ENCODE results near the gene EML6.

Gene EML6

DNA sequence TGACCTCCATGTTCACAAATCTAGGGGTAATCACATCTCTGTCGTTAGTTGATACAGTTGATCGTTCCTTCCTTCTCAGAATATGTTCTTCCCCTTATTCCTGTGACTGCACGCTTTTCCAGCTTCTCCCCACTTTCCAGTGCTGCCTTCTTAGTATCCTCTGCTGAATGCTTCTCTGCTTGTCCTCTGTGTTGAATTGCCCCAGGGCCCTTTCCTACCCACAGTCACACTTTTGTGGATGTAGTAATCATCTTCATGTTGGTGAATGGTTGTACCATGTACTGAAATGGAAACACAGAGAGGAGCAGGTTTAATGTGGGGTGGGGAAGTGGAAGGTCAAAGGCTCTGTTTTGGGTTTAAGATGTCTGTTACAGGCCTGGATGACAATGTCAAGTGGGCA is 47.2 kb downstream of the EML6 start:
- Histone ChIP-seq H3K9ac (ENCODE audit: low read depth, low read length, poor library complexity, severe bottlenecking) (no peak overlapping the region), H4K20me1 (ENCODE audit: insufficient read depth, low read length, poor library complexity, severe bottlenecking) (no peaks in the 10 kb centered on the region), H3K27me3 (ENCODE audit: insufficient read depth, low read length, poor library complexity, severe bottlenecking) (no peaks in the 10 kb centered on the region), H3K9me3 (ENCODE audit: insufficient read depth, low read depth, low read length) (no peaks in the 10 kb centered on the region), H3K9me2 (replicated peaks; ENCODE audit: low read depth, low read length) (no peaks in the 10 kb centered on the region), H3K36me3 (ENCODE audit: insufficient read depth, low read length) (no peaks in the 10 kb centered on the region), H3F3A (ENCODE audit: low read depth) (no peaks in the 10 kb centered on the region), H3K4me2 (ENCODE audit: low read depth, low read length, poor library complexity, severe bottlenecking) (no peak overlapping the region), H3K4me3 (ENCODE audit: low read length, poor library complexity, severe bottlenecking) (no peak overlapping the region), H3K4me1 (ENCODE audit: insufficient read depth, low read length, poor library complexity, severe bottlenecking) (no peaks in the 10 kb centered on the region), H2AFZ (ENCODE audit: low read length) (no peak overlapping the region), H3K79me2 (ENCODE audit: insufficient read depth, low read length) (no peaks in the 10 kb centered on the region)
- TF ChIP-seq EZH2phosphoT487 (IDR thresholded peaks at IDR 0.05; ENCODE audit: borderline replicate concordance) = no peak
- no peak for TF ChIP-seq CTCF (conservative IDR thresholded peaks at IDR 0.05; ENCODE audit: low read length)

DNA sequence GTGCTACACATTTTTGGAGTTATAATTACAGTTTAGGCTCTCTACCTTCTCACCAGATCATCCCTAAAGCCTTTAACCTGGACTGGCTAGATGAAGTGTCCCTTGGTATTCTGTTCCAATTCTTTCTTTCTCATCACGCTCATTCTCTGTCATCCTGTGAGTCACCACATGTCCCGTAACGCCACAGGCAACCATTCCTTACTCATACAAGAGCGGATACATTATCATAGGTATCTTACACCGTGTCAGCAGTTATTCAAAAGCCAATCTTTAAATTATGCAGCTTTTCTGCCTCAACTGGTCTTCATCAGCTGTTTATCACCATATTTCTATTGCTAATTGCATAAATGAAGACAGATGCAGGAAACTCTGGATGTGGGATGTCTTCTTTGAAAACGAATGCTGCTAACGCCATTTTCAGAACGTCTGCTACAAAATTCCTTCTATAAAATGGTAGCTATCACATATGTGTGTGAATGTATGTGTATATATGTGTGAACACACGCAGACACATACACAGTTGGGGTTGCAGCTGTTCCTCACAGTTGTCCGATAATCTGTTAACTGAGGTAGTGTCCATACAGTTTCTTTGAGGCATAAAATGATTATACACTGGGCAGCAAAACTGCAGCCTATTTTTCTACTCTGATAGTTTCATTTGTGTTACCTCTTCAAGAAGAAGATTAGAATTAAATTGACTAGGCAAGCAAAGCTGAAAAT is 47.9 kb downstream of the EML6 start:
- no peaks in the 10 kb centered on the region for H3F3A ChIP-seq (ENCODE audit: low read depth)

GRCh38 chr2:54772110-54772509 is 48.6 kb downstream of the EML6 start:
- Histone ChIP-seq H3K9ac (ENCODE audit: low read depth, low read length, poor library complexity, severe bottlenecking) (no peak overlapping the region), H3K27me3 (ENCODE audit: insufficient read depth, low read length, poor library complexity, severe bottlenecking) (no peaks in the 10 kb centered on the region), H3K4me1 (ENCODE audit: insufficient read depth, low read length, poor library complexity, severe bottlenecking) (peaks cover 7% of the 10 kb centered on the region), H3K36me3 (ENCODE audit: insufficient read depth, low read length) (no peaks in the 10 kb centered on the region), H3K4me3 (ENCODE audit: low read length, poor library complexity, severe bottlenecking) (no peak overlapping the region), H4K20me1 (ENCODE audit: insufficient read depth, low read length, poor library complexity, severe bottlenecking) (no peaks in the 10 kb centered on the region), H3K79me2 (ENCODE audit: insufficient read depth, low read length) (no peaks in the 10 kb centered on the region), H2AFZ (ENCODE audit: low read length) (no peak overlapping the region), H3K4me2 (ENCODE audit: low read depth, low read length, poor library complexity, severe bottlenecking) (no peak overlapping the region), H3K9me2 (replicated peaks; ENCODE audit: low read depth, low read length) (no peaks in the 10 kb centered on the region), H3F3A (ENCODE audit: low read depth) (no peaks in the 10 kb centered on the region), H3K9me3 (ENCODE audit: insufficient read depth, low read depth, low read length) (no peaks in the 10 kb centered on the region)
- TF ChIP-seq CTCF (conservative IDR thresholded peaks at IDR 0.05; ENCODE audit: low read length) (no peak), EZH2phosphoT487 (IDR thresholded peaks at IDR 0.05; ENCODE audit: borderline replicate concordance) (no peak)

More for the DNA sequence above, 47.9 kb downstream of the EML6 start:
- Histone ChIP-seq H3K79me2 (ENCODE audit: insufficient read depth, low read length) (no peaks in the 10 kb centered on the region), H3K4me2 (ENCODE audit: low read depth, low read length, poor library complexity, severe bottlenecking) (no peak overlapping the region), H3K36me3 (ENCODE audit: insufficient read depth, low read length) (no peaks in the 10 kb centered on the region), H3K9me3 (ENCODE audit: insufficient read depth, low read depth, low read length) (no peaks in the 10 kb centered on the region), H3K4me3 (ENCODE audit: low read length, poor library complexity, severe bottlenecking) (no peak overlapping the region), H4K20me1 (ENCODE audit: insufficient read depth, low read length, poor library complexity, severe bottlenecking) (no peaks in the 10 kb centered on the region), H3K9ac (ENCODE audit: low read depth, low read length, poor library complexity, severe bottlenecking) (no peak overlapping the region), H3K4me1 (ENCODE audit: insufficient read depth, low read length, poor library complexity, severe bottlenecking) (no peaks in the 10 kb centered on the region), H2AFZ (ENCODE audit: low read length) (no peak overlapping the region), H3K9me2 (replicated peaks; ENCODE audit: low read depth, low read length) (no peaks in the 10 kb centered on the region), H3K27me3 (ENCODE audit: insufficient read depth, low read length, poor library complexity, severe bottlenecking) (no peaks in the 10 kb centered on the region)
- TF ChIP-seq EZH2phosphoT487 (IDR thresholded peaks at IDR 0.05; ENCODE audit: borderline replicate concordance) (no peak), CTCF (conservative IDR thresholded peaks at IDR 0.05; ENCODE audit: low read length) (no peak)
